ENCODE measurements around the gene MGST2.
"Not testable (repeated sequence)": the region's sequence is repeated elsewhere in the genome, so short reads cannot be mapped to it uniquely, and the experiment has no call there.

The MGST2 gene

GRCh38 chr4:139672732-139673131 lies 7.1 kb downstream of the MGST2 start:
- DNase-seq = no peak

GRCh38 chr4:139674875-139675550 lies 9.4 kb downstream of the MGST2 start:
- DNase-seq = peak; percentile 98

DNA sequence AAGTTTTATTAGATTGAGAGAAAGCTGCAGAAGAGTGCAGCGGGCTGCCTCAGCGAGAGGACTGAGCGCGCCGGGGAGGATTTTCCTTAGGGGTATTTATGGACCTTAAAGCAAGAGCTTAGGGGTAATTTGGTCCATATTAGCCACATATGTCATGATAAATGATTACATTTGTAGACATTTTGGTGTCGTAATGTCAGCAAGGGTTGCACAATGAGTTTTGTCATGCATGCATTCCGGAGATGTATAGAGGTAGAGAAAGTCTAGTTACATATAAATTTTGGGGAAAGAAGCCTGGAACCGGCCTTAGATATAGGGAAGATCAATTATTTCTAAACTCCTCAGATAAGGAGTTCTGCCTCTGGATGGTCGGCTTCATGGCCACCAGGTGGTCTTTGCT lies 10.0 kb downstream of the MGST2 start:
- DNase-seq = peak; percentile 81

- DNase-seq = no peak
Measured at GRCh38 chr4:139676365-139676764, 10.7 kb downstream of the MGST2 start.

DNA sequence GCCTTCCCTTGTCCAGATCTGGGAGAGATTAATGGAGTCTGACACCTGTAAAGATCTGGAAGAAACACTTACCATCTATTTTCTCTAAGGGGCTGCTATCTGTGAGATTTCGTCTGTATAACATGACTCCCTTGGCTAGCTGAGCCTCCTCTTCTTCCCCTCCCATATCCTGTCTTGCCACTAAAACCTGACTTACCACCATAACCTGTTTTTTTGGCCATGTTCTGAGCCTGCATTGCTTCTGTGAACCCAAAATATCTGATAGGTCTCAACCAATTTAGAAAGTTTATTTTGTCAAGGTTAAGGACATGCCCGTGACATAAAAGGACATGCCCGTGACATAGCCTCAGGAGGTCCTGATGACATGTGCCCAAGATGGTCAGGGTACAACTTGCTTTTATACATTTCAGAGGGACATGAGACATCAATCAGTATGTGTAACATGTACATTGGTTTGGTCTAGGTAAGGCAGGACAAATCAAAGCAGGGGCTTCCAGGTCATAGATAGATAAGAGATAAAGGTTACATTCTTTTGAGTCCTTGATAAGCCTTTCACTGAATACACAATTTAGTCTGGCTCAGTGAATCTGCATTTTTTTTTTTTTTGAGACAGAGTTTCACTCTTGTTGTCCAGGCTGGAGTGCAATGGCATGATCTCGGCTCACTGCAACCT lies 11.4 kb downstream of the MGST2 start:
- no peak for DNase-seq

DNA sequence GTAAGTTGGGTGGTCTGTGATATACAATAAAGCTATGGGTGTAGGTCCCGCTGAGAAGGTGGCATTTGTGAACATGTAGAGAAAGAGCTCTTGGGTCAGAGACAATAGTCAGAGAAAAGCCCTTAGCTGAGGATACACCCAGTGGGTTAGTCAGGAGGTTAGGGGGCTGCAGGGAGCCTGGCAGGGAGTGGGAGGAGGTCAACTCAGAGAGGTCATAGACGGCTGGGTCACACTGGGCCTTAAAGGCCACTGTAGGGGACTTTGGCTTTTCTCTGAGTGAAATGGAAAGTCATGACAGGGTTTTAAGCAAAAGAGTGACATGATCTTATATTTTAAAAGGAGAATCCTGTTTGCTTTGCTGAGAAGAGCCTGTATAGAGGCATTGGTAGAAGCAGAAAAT lies 16.7 kb downstream of the MGST2 start:
- no peak for DNase-seq

DNA sequence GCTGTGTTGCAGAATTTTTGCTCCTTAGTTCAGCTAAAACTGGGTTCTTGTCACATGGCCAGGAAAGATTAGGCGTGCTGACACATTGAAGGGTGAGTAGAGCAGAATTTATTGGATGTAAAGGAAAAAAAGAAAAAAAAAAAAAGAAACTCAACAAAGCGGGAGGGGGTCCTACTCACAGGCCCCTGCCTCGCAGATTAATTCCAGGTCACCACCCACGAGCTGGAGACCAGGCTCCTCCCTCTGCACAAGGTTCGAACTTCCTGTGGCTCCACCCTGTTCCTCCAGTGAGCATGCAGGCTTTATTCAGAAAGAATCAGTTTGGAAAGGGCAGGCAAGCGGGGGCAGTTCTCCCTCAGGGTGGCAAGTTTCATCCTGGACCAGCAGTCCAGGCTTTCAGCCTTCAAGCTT lies 17.1 kb downstream of the MGST2 start:
- DNase-seq = no peak

DNA sequence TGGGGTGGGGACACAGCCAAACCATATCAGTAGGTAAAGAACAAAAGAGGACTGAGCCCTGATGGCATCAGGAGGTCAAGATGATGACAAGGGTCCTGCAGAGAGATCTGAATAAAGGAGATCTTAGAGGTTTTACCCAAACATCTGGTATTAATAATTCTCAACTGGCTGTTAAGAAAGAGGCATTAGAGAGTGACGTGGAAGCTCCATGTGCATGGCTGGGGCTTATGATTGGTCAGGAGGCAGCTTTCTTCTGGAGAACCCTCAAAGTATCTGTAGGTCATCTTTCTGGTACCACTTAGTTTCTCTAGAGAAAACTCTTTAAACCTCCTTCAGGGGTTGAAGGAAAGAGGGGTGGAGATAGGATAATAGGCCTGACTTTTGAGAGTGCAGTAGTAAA lies 18.7 kb downstream of the MGST2 start:
- no peak for DNase-seq

DNA sequence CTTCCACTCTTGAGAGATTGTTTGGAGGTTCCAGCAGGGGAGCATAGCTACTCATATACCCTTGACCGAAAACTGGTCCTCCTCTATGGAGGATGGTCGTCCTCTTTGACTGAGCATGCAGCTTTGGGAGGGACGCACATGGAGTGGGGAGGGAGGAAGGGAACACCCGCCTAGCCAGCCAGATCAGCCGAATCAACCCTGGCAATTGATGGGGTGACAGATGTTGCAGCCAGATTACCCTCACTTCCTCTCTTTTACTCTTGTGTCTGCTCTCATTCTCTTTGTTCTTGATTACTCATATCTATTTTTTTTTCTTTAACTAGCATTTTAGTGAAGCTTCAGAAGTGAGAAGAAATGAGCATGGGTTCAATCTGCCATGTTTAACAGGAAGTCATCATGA lies 19.6 kb downstream of the MGST2 start:
- DNase-seq = peak; percentile 80

DNA sequence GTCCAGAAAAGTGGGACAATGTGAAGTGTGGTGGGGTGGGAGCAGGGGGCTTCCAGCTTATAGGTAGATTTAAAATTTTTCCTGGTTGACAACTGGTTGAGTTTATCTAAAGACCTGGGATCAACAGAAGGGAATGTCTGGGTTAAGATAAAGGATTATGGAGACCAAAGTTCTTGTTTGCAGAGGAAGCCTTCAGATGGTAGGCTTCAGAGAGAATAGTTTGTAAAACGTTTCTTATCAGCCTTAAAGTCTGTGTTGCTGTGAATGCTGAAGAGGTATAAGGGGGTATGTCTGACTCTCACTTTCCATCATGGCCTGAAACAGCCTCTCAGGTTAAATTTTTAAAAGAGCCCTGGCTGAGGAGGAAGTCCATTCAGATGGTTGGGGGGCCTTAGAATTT lies 20.5 kb downstream of the MGST2 start:
- no peak for DNase-seq

- no peak for DNase-seq
Measured at GRCh38 chr4:139686988-139687387, 21.4 kb downstream of the MGST2 start.

- no peak for DNase-seq
Measured at GRCh38 chr4:139689093-139689722, 23.6 kb downstream of the MGST2 start.

GRCh38 chr4:139690419-139690818 lies 24.8 kb downstream of the MGST2 start:
- DNase-seq = no peak

DNA sequence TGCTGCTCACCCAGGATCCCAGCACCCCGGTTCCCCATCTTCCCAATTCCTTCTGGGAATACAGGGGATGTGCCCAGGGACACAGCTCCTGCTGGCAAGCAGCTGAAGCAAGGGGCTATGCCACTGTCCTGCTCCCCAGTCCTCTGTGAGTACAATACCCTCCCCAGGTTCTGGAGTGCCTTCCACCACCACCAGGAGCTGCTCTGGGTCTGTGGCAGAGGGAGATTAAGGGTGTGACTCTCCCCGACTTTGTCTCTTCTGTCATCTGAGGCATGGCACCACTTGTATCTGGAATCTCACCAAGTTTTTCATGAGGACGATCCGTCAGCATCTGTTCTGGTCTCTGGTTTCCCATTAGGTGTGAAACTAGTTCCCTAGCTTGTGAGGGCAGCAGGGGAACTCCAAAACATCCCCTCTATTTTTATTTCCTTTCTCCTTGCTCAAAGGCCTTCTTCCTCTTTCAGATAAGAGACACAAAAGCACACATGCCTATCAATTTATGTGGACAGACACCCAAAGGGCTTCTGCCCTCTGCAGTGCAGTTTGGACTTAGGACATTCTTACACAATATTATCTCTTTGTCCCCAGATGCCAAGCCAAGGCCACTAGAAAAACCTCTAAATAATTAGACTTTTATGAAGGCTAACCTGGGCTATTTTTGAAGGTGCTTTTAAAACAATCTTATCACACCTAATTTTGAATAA lies 26.8 kb downstream of the MGST2 start:
- peak; percentile 83 for DNase-seq

DNA sequence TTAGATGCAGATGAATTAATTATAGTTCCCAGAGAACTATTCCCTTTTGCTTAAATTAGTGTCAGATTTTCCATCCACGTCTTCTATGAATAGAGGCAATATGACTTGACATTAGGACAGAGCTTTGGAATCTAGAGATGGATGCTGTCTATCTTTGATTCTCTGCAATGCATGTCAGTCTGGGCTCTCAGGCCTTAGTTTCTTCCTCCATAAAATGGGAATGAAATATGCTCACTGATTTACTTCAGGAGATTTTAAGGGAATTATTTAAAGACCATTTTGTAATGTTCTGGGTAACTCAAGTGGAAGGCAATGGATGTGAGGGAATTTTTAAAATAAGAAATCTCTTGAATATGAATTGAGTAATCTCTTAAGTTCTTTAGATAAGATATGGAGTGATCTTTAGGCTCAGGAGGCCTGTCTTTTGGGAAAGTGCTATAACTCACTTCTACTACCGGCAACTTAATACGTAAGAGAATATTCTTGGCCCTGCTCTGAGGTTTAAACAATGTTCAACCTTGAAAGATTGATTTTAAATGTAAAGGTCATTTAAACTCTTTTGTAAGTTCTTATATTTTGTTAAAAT lies 29.0 kb downstream of the MGST2 start:
- no peak for DNase-seq

- DNase-seq = no peak
Measured at GRCh38 chr4:139696491-139696890, 30.9 kb downstream of the MGST2 start.

- not testable (repeated sequence) for DNase-seq
Measured at GRCh38 chr4:139698167-139698925, 32.7 kb downstream of the MGST2 start.

GRCh38 chr4:139700568-139700967 lies 34.9 kb downstream of the MGST2 start:
- no peak for DNase-seq

- no peak for DNase-seq
Measured at GRCh38 chr4:139704915-139705485, 39.4 kb downstream of the MGST2 start.

- no peak for DNase-seq
Measured at GRCh38 chr4:139709660-139710059, 44.0 kb downstream of the MGST2 start.

- no peak for DNase-seq
Measured at GRCh38 chr4:139710073-139710472, 44.5 kb downstream of the MGST2 start.

- DNase-seq = no peak
Measured at GRCh38 chr4:139711461-139711860, 45.8 kb downstream of the MGST2 start.
